ENCODE results near the gene BRK1. TPM values are rescaled to one million over a fixed set of nuclear protein-coding genes. Genes with fewer than 3 reads are reported as not detected.

The BRK1 gene
- total and polyA plus RNA-seq, 10 of the 15 experiments (the other 5 are each of a cell fraction or from before 2014, with no cell fraction given) = 97.8 to 457 (median 203) TPM

DNA sequence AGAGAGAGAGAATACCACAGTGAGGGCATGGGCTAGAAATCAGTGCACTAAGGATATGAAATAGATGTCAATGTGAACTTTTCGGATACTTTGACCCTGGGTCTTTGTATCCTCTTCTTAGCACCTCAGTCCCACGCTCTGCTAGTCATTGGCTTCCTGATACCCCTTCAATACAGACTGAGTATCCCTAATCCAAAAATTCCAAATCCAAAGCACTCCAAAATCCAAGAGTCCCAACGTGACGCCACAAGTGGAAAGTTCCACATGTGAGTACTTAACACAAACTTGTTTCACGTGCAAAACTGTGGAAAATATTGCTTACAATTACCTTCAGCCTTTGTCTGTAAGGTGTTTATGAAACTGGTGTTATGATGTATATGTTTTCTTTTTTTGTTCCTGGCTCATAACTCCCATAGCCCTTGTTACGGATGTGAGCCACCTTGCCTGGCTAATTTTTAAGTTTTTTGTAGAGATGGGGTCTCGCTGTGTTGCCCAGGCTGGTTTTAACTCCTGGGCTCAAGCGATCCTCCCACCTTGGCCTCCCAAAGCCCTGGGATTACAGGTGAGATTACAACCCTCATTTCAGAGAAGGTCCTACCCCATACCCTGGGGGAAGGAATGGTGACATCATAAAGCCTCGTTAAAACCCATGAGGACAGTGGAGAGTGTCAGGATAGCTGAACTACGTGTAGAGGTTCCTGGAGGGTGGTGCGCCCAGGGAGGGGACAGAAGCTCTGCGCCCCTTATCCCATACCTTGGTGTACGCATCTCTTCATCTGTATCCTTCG, 39.1 kb downstream of the BRK1 start:
- Histone ChIP-seq H3K36me3 (ENCODE audit: control insufficient read depth in 2 of 2, insufficient read depth in 2 of 2, low read length in 1 of 2) (peaks cover 7 to 17% of the 10 kb centered on the region in 2 experiments), H2AFZ (ENCODE audit: control insufficient read depth, low read depth, low read length) (no peak overlapping the region), H3K4me1 (ENCODE audit: control insufficient read depth, insufficient read depth, low read length) (no peaks in the 10 kb centered on the region), H3K27me3 (replicated peaks in 1 of 2; ENCODE audit: control insufficient read depth in 2 of 2, insufficient read depth in 2 of 2, low read length in 1 of 2) (no peaks in the 10 kb centered on the region), H3K4me3 (no peak overlapping the region), H3K79me2 (ENCODE audit: control insufficient read depth, insufficient read depth, low read length) (peaks cover 2% of the 10 kb centered on the region), H3K27ac (ENCODE audit: control insufficient read depth, insufficient read depth) (no peak overlapping the region), H3K9me3 (replicated peaks; ENCODE audit: control insufficient read depth, insufficient read depth, low read length) (no peaks in the 10 kb centered on the region; the same call in 2 of the 3 replicates), H3K4me2 (ENCODE audit: control insufficient read depth, insufficient read depth) (no peak overlapping the region), H3K9ac (ENCODE audit: control insufficient read depth, insufficient read depth, low read length) (no peak overlapping the region), H4K20me1 (ENCODE audit: control insufficient read depth, insufficient read depth) (no peaks in the 10 kb centered on the region)
- BruUV-seq (replicated peaks) = no TSS peak
- SMC1A ChIA-PET (ENCODE audit: uncharacterized antibody, unreplicated experiment) = interaction anchor here (1.2 kb wide), 1 partner anchor 13 kb away, joined by 3 read pairs; the partner anchor contains the start of gene VHL
- peak; percentile 38 for ATAC-seq
- DNase-seq (ENCODE audit: low read depth, low spot score) = no peak
- RAD21 ChIA-PET (ENCODE audit: unreplicated experiment) = no interaction called here
- intact Hi-C loops (cut with micrococcal nuclease; ENCODE audit: unreplicated experiment) (no loop called here), in situ Hi-C loops (cut with MboI) (no loop called here)
- CTCF ChIA-PET = no interaction called here
- WGBS (ENCODE audit: insufficient coverage, insufficient replicate concordance, low lambda C conversion rate, missing lambda C conversion rate) = 86% methylated on average over 14 of the region's 14 CpGs
- FAIRE-seq = no peak
- POLR2A ChIA-PET = interaction anchor here (0.6 kb wide), 1 partner anchor 97 kb away, joined by 3 read pairs; no protein-coding TSS in a partner anchor
- TF ChIP-seq, protein P1, sequence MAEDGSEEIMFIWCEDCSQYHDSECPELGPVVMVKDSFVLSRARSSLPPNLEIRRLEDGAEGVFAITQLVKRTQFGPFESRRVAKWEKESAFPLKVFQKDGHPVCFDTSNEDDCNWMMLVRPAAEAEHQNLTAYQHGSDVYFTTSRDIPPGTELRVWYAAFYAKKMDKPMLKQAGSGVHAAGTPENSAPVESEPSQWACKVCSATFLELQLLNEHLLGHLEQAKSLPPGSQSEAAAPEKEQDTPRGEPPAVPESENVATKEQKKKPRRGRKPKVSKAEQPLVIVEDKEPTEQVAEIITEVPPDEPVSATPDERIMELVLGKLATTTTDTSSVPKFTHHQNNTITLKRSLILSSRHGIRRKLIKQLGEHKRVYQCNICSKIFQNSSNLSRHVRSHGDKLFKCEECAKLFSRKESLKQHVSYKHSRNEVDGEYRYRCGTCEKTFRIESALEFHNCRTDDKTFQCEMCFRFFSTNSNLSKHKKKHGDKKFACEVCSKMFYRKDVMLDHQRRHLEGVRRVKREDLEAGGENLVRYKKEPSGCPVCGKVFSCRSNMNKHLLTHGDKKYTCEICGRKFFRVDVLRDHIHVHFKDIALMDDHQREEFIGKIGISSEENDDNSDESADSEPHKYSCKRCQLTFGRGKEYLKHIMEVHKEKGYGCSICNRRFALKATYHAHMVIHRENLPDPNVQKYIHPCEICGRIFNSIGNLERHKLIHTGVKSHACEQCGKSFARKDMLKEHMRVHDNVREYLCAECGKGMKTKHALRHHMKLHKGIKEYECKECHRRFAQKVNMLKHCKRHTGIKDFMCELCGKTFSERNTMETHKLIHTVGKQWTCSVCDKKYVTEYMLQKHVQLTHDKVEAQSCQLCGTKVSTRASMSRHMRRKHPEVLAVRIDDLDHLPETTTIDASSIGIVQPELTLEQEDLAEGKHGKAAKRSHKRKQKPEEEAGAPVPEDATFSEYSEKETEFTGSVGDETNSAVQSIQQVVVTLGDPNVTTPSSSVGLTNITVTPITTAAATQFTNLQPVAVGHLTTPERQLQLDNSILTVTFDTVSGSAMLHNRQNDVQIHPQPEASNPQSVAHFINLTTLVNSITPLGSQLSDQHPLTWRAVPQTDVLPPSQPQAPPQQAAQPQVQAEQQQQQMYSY (CRISPR knock-in tag; IDR thresholded peaks at IDR 0.05) = no peak
- no peak for TF ChIP-seq TCF3 (IDR thresholded peaks at IDR 0.05; ENCODE audit: borderline replicate concordance, insufficient read depth, low read depth, low read length)
- peak; percentile 31; the same call in 1 of the 2 replicates for TF ChIP-seq POLR2AphosphoS5 (IDR thresholded peaks at IDR 0.05; ENCODE audit: low read length)
- TF ChIP-seq MEF2B (IDR thresholded peaks at IDR 0.05; ENCODE audit: partially characterized antibody, poor library complexity, severe bottlenecking) = no peak
- no peak for TF ChIP-seq CHD2 (IDR thresholded peaks at IDR 0.05; ENCODE audit: borderline replicate concordance, low read depth, low read length)
- TF ChIP-seq, protein P2, sequence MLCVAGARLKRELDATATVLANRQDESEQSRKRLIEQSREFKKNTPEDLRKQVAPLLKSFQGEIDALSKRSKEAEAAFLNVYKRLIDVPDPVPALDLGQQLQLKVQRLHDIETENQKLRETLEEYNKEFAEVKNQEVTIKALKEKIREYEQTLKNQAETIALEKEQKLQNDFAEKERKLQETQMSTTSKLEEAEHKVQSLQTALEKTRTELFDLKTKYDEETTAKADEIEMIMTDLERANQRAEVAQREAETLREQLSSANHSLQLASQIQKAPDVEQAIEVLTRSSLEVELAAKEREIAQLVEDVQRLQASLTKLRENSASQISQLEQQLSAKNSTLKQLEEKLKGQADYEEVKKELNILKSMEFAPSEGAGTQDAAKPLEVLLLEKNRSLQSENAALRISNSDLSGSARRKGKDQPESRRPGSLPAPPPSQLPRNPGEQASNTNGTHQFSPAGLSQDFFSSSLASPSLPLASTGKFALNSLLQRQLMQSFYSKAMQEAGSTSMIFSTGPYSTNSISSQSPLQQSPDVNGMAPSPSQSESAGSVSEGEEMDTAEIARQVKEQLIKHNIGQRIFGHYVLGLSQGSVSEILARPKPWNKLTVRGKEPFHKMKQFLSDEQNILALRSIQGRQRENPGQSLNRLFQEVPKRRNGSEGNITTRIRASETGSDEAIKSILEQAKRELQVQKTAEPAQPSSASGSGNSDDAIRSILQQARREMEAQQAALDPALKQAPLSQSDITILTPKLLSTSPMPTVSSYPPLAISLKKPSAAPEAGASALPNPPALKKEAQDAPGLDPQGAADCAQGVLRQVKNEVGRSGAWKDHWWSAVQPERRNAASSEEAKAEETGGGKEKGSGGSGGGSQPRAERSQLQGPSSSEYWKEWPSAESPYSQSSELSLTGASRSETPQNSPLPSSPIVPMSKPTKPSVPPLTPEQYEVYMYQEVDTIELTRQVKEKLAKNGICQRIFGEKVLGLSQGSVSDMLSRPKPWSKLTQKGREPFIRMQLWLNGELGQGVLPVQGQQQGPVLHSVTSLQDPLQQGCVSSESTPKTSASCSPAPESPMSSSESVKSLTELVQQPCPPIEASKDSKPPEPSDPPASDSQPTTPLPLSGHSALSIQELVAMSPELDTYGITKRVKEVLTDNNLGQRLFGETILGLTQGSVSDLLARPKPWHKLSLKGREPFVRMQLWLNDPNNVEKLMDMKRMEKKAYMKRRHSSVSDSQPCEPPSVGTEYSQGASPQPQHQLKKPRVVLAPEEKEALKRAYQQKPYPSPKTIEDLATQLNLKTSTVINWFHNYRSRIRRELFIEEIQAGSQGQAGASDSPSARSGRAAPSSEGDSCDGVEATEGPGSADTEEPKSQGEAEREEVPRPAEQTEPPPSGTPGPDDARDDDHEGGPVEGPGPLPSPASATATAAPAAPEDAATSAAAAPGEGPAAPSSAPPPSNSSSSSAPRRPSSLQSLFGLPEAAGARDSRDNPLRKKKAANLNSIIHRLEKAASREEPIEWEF (IDR thresholded peaks at IDR 0.05; ENCODE audit: insufficient replicate concordance, low read depth, low read length) = no peak
- TF ChIP-seq FOXM1 (IDR thresholded peaks at IDR 0.05; ENCODE audit: low read depth, low read length) = 0 out of 2 replicates have a peak, but pooled peaks have one; percentile 21
- TF ChIP-seq, protein P3, sequence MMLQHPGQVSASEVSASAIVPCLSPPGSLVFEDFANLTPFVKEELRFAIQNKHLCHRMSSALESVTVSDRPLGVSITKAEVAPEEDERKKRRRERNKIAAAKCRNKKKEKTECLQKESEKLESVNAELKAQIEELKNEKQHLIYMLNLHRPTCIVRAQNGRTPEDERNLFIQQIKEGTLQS (IDR thresholded peaks at IDR 0.05; ENCODE audit: borderline replicate concordance, extremely low read depth, low read depth, low read length) = no peak
- no peak for TF ChIP-seq KLF5 (IDR thresholded peaks at IDR 0.05; ENCODE audit: partially characterized antibody)
- peak; percentile 58 for TF ChIP-seq POLR2A (IDR thresholded peaks at IDR 0.05; ENCODE audit: low read depth, low read length)
- TF ChIP-seq JUNB (IDR thresholded peaks at IDR 0.05) = no peak
- no peak for TF ChIP-seq SRF (IDR thresholded peaks at IDR 0.05; ENCODE audit: low read depth in 2 of 2, low read length in 2 of 2)
- TF ChIP-seq POLR2AphosphoS2 (IDR thresholded peaks at IDR 0.05; ENCODE audit: low read depth, low read length) = 0 out of 2 replicates have a peak, but pooled peaks have one; percentile 14
- no peak for TF ChIP-seq NR2F1 (conservative IDR thresholded peaks at IDR 0.05)

All from GM12878 (cell line).